Anterior cingulate cortex (tissue), 58 donors: ENCODE results near the gene ARID3C.
"Not testable (repeated sequence)": the region's sequence is repeated elsewhere in the genome, so short reads cannot be mapped to it uniquely, and the experiment has no call there.

Source experiments
- DNase-seq, 58 donors: peaks; one replicate each; lab custom pipeline; 2025; lab: John Stamatoyannopoulos, UW

Gene ARID3C

DNA sequence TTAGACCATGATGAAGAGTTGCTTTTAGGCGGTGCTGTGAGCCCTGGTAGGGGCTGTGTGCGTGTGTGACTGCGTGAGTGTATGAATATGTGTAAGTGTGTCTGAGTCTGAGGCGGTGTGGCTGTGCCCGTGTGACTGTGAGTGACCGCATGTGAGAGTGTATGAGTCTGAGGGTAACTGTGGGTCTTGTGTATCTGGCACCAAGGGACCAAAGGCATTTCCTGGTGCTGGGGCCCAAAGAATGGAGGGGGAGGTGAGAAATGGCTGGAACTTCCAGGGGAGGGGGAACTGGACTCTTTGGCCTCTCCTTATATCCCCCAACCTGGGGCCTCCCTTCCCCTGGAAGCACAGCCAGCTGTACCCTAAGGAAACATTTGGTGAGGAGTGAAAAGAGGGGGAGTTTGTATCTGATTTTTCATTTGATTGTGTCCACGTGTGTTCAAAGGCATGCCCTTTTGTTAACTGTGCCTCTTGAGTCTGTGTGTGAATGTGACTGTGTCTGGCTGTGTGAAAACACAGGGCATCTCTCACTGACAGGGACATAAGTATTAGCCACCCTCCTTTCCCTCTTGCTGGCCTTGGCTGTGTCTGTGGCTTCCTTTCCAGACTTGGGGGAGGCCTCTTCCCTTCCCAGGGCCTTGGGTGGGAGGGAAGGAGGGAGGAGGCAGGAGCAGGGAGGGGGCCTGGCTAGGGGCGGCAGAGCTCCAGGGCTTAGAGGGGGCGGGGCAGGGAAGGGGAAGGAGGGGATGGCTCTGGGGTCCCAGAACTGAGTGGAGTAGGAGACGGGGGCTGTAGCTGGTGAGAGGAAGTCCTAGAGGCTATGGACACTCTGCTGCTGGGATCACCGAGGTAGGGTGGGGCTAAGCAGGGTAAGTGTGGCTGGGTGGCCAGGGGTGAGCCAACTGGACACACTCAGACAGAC, 24.5 kb upstream of the ARID3C start:
- peak in 6 of 58 donors; percentile 14 to 36 (median 15) for DNase-seq

DNA sequence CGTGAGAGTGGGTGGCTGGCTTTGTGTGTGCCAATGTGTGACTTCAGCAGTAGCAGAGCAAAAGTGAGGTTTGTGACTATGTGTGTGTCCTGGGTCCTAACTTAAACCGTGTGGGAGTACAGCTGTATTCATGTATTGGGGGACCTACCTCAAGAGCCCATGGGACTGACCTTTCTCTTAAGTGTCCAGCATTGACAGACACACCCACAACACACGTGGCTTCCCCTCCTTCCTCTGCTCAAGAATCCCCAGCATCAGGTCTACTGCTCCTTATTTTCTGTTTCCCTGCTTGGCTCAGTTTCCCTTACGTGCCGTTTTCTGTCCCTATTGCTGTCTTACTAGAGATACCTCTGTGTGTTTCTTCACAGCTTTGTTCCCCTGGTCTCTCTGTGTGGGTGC, 23.7 kb upstream of the ARID3C start:
- peak in 2 of 58 donors; percentile 37 to 49 for DNase-seq

DNA sequence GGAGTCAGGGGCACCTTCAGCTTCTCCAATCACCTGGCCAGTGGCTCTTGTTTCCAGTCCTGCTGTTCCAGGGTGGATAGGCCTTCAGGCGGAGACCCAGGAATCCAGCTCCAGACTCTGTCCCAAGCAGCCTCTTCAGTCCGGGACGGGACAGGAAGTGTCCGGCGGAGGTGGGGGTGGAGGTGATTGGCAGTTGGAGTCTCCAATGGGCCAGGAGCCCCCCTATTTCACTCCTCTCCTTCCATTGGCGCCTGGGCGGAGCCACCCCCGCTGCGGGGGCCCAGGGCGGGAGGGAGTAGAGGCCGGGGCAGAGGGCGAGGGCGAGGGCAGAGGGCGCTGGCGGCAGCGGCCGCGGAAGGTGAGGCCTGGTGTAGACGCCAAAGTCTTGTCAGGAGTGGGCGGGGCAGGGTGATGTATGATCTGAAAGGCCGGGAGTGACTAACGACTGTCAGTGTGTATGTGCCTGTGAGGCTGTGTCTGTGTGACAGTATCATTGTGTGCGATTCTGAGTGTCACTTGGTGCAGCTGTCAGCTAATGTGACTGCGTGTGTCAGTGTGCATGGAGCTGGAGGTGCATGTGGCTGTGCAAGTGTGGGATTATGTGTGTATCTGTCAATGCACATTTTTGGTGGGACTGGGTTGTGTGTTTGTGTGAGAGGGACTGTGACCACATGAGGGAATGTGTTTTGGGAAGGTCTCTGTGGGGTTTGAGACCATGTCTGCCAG, 23.2 kb upstream of the ARID3C start, which contains the start of gene IL11RA:
IL11RA (plus strand) TSS at position 310 of the 726 bp plus-strand sequence. CDS start 3,033 bp downstream, outside the sequence.
- DNase-seq: peak in 55 of 58 donors; percentile 37 to 93 (median 76)

DNA sequence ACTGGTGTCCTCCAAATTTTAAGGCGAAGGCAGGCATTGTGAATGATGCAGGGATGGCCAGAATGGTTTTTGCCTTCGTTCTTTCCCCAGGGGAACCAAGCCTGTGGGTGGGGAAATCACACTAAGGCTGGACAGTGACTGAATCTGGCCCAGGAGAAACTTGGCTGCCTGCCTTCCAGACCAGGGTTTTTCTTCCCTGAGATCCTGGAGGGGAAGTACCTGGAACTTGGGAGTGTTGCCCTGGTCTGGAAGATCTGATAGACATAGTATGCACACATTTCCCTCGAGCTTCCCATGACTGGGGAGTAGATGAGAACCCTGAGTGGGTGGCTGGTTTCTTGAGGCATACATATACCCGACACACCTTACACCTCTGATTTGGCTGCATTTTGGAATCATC, 22.5 kb upstream of the ARID3C start:
- no peak for DNase-seq

DNA sequence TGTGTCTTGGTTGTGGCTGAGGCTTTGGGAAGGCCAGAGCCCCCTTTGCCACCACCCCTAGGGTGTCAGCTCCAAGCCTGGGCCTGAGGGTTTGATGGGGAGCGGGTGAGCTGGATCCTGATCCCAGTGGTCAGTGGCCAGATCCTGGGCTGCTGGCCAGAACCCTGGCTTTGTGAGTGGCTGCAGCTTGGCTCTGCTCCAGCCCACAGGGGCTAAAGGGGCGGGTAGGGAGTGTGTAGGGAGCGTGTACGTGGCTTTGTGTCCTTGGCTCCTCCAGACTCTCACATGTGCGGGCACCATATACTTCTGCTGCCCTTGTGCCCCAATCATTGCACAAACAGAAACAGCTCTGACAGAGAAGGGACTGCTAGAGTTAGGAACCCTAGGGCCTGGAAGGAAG, 21.9 kb upstream of the ARID3C start:
- peak in 41 of 58 donors; percentile 7 to 77 (median 28) for DNase-seq

DNA sequence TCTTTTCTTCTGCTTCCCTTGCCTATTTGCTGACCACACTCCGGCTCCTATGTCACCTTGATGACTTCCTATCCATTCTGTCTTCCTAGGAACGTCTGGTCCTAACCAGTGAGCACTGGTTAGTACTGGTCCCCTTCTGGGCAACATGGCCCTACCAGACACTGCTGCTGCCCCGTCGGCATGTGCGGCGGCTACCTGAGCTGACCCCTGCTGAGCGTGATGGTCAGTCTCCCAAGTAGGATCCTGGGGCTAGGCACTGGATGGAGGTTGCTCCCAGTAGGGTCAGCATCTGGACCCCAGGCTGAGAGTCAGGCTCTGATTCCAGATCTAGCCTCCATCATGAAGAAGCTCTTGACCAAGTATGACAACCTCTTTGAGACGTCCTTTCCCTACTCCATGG, 19.8 kb upstream of the ARID3C start:
- DNase-seq: no peak

DNA sequence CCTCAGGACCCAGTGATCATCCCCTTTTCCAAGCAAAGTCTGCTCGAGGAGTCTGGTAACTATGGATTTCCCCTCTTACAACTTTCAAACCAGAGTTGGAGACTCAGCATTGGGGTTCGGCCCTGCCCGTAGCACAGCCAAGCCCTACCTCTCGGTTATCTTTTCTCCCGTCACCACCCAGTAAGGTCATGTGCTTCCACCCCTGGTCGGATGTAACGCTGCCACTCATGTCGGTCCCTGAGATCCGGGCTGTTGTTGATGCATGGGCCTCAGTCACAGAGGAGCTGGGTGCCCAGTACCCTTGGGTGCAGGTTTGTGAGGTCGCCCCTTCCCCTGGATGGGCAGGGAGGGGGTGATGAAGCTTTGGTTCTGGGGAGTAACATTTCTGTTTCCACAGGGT, 18.8 kb upstream of the ARID3C start:
- DNase-seq: no peak

DNA sequence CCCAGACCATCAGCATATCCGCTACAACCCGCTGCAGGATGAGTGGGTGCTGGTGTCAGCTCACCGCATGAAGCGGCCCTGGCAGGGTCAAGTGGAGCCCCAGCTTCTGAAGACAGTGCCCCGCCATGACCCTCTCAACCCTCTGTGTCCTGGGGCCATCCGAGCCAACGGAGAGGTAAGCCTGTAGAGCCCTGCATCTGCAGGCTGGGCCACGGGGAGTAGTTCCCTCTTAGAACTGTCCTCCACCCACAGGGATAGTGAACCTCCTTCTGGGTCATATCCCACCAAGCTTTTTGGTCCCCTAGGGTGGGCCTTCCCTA, 18.2 kb upstream of the ARID3C start:
- no peak for DNase-seq

DNA sequence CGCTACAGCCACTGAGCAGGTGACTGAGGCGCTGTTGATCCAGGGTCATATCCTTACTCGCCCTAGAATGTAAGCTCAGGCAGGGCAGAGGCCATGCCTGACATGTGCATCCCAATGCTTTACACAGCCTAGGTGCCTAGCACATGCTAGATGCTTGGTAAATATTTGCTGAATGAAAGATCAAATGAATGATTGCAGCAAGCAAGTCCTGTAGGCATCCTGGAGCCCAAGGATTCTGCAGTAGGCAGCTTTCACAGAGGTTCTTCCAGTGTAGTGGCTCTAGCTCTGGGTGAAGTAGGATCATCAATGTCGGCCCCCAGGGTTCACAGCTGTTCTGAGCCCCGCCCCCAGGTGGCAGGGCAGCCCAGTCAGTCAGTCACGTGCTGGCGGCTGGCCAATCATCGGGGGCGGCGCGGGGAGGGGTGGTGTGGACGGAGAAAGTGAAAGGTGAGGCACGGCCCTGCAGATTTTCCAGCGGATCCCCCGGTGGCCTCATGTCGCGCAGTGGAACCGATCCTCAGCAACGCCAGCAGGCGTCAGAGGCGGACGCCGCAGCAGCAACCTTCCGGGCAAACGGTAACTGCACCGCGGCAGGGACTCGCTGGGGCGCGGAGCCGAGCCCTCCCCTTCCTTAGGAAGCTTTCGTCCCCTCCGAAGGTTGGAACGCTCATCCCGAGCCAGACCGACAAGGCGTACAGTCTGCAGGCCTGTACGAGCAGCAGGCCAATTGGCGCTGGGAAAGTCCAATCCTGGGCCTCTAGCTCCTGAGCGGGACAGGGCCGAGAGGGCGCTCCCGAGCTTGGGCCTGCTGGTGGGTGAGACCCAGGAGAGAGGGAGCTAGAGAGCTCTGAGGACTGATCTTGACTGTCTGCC, 17.6 kb upstream of the ARID3C start, which contains the start of gene GALT:
GALT (plus strand) TSS at position 465 of the 873 bp plus-strand sequence; CDS start at position 495, 30 bp downstream.
- peak; percentile 18 to 95 (median 80) for DNase-seq

DNA sequence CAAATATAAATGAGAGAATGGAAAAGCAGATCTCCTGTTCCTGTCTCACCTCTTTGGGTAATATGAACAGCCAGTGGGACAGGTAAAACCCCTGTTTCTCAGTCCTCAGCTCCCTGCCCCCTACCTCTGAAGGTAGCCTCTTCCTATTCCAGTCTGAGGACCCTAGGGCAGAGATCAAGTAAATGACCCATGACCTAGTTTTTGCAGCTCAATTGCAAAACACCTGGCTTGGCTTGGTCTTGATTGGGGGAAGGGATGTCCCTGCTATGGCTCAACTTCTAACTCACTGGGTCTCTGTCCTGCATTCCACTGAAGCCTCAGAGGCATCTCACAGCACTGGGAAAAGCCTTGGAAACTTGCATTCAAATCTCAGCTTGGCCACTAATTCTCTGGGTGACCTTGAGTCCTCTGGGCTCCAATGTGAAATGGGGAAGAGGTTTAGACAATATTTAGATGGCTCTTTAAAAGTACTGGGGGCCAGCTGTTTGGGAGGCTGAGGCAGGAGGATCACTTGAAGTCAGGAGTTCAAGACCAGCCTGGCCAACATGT, 16.0 kb upstream of the ARID3C start:
- no peak for DNase-seq

DNA sequence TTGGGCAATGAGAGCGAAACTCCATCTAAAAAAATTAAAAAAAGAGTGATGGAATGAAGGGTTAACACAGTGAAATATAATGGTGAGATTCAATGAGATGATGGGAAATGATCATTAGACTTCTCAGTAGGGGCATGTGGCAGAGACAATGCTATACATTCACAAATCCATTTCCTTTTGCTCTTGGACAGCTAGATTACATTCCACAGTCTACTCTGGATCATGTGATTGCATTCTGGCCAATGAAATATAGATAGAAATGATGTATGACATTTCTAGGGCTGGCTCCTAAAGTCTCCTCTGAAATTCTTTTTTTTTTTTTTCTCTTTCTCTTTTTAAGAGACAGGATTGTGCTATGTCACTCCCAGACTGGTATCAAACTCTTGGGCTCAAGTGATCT, 13.8 kb upstream of the ARID3C start:
- no peak for DNase-seq

DNA sequence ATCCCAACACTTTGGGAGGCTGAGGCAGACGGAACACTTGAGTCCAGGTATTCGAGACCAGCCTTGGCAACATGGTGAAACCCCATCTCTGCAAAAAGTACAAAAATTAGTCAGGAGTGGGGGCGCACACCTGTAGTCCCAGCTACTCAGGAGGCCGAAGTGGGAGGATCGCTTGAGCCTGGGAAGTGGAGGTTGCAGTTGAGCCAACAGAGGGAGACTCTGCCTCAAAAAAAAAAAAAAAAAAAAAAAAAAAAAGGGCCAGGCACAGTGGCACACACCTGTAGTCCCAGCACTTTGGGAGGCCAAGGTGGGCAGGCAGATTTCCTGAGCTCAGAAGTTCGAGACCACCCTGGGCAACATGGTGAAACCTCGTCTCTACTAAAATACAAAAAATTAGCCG, 10.5 kb upstream of the ARID3C start:
- DNase-seq: not testable (repeated sequence)

DNA sequence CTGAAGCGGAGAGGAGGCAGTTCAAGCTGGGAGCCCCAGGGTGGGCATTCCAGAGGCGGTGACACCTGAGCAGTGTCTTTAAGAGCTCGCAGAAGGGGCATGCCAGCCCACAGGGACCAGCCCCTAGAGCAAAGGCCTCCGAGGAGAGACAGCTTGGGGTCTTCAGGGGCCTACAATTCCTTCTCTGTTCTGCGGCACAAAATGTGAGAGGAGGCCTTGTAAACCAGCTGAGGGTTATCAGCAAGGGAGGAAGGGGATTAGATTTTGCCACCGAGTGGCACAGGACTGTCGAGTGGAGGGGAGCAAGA, 9.2 kb upstream of the ARID3C start:
- peak in 1 of 58 donors; percentile 58 for DNase-seq

DNA sequence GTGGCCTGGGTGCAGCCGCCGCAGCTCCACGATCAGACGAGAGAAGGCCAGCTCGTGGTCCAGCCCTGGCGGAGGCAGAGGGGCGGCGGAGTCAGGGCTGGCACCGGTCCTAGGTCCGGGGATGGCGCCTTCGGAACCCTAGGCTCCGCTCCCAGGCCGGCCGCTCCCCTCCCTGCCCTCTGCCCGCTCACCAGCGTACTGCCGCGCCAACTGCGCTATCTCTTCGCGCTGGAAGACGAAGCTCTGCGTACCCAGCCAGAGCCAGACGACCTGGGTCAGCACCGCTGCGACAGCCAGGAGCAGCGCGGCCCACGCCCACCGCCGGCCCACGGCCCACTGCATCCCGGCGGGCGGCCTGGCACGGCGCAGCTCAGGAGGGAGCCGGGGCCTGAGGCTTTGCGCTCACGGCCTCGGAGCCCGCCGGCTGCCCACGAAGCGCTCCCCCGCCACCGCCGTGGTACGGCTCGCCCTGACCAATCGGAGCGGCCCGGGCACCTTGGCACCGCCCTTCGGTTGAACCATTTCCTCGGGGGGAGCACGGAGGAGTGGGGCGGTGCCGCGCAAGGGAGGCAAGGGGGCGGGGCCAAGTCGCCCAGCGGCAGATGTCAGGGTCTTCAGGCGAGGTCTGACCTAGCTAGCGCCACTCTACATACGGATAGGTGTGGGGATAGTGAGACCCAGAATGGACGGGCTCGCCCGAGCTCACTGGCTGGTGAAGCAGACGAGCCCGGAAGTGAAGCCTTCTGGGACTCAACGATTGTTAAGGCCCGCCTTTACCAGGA, 8.7 kb upstream of the ARID3C start, which contains the start of gene SIGMAR1:
SIGMAR1 (minus strand) TSS at position 432 of the 782 bp plus-strand sequence; CDS start at position 342, 90 bp downstream.
- peak; percentile 54 to 95 (median 90) for DNase-seq

DNA sequence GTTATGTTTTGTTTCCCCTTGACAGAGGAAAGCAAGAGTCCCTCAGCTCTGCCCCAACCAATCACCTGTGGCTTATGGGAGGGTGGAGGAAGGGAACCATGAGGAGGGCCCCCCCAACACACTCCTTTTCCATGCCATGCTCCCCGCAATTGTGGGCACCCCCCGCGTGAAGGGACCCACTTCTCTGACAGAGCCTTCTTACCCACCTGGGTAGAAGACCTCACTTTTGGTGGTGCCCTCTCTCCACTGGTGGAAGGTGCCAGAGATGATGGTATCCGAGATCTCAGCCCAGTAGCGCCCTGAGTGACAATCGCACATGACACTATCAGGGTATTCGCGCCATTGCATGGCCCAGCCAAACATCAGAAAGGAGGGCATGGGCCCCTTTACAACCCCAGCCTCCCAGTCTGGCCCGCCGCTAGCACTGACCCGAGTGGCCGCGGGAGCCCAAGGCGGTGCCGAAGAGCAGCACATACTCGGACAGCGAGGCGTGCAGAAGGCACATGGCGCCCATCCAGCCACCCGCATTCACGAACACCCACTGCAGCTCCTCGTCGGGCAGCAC, 8.0 kb upstream of the ARID3C start:
- DNase-seq: peak in 9 of 58 donors; percentile 9 to 70 (median 48)

DNA sequence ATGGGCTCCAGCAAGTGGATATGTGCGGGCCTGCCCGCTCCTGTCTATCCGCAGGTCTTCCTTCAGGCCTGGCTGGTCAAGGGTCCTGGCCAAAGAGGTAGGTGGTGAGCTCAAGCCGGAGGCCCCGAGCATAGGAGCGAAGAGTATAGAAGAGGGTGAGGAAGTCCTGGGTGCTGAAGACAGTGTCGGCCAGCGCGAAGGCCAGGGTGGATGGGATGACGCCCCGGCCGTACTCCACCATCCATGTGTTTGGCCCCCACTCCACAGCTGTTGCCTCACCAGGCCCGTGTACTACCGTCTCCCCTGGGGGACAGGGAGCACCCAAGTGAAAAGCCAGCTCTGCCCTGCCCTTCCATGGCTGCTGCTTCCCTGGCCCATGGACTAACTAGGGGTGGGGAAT, 6.7 kb upstream of the ARID3C start:
- DNase-seq: no peak

DNA sequence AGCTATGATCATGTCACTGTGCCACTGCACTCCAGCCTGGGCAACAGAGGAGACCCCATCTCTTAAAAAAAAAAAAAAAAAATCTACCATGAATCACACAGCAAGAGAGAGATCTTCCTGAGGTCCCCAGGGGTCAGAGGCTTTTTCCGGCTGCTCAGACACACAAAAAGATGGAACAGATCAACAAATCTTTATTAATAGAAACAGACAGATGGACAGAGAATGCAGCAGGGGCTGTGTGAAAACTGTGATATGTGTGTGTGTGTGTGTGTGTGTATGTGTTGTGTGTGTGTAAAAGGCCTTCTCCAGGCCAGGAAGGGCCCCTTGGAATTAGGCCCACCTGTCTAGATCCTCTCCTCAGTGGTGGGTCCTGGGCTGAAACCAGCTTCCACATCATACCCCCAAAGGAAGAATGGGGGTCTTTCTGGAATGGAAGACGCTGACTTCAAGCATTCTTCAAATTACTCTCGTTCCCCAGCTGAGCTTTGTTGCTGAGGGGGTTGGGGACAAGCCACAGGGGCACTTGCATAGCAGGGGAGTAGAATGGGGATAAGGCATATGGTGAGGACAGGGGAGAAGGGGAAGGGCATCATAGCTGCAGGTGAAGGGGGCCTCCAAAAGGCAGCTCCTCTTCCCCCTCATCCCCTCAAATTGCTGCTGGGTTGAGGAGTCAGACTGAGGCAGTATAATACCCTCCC, 5.8 kb upstream of the ARID3C start:
- DNase-seq: no peak

DNA sequence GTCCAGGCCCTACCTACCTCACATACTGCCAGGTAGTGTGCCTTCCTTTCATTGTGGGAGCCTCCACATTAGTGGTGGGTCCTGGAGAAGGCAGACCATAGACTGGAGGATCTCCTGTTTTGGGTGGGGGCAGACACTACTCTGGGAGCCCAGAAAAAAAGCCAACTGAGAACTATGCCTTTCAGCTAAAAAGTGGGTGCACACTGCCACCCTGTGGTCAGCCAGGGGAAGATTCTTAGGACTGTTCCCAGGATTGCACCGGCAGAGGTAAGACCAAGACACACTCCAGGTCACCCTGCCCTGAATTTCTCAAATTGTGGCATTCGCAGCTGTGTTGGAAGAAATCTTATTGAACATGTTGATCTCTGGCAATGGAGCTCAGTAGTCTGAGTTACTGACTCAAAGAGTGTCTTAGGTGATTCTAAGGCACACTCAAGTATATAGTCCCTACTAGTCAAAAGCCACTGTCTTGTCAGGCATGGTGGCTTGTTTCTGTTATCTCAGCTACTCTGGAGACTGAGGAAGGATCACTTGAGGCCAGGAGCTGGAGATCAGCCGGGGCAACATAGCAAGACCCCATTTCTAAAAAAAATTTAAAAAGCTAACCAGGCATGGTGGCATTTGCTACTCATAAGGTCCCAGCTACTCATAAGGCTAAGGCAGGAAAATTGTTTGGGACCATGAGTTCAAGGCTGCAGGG, 5.1 kb upstream of the ARID3C start:
- DNase-seq: peak in 54 of 58 donors; percentile 8 to 81 (median 38)
